Hematopoietic multipotent progenitor cell treated with erythropoietin and hydrocortisone succinate and interleukin-3 and kit ligand, for 6 days (in vitro differentiated cells): ENCODE results near the gene PPP2R3A.
"Not testable (repeated sequence)": the region's sequence is repeated elsewhere in the genome, so short reads cannot be mapped to it uniquely, and the experiment has no call there.

Source experiments
- DNase-seq: peaks from one replicate; pipeline ENCODE4 v3.0.0-alpha.2; 2015

PPP2R3A gene

DNA sequence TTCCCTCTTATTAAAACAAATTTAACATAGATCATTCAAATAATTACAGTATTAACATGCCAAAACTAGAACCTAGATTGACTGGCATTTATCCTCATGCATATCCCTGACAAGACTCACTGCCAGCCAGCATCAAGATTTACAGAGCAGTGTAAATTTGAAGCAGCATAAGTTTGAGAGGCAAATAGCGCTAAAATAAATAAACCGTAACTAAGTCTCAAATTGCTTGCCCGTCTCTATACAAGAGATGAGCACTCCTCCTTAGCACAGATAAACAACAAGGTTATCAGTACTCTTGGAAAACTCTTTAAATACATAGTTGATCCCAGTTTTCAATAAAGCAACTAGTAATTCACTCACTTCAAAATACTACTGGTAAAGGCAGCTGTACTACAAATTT is 201.0 kb downstream of the PPP2R3A start:
- DNase-seq: no peak

DNA sequence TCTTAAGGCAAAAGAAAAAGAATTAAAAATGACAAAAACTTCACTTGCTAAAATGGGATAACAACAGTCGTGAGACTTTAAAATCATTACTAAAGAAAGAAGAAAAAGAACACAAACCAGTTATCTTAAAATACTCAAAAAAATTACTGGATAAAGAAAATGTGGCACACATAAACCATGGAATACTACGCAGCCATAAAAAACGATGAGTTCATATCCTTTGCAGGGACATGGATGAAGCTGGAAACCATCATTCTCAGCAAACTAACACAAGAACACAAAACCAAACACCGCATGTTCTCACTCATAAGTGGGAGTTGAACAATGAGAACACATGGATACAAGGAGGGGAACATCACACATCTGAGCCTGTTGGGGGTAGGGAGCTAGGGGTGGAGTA is 202.7 kb downstream of the PPP2R3A start:
- DNase-seq: not testable (repeated sequence)

DNA sequence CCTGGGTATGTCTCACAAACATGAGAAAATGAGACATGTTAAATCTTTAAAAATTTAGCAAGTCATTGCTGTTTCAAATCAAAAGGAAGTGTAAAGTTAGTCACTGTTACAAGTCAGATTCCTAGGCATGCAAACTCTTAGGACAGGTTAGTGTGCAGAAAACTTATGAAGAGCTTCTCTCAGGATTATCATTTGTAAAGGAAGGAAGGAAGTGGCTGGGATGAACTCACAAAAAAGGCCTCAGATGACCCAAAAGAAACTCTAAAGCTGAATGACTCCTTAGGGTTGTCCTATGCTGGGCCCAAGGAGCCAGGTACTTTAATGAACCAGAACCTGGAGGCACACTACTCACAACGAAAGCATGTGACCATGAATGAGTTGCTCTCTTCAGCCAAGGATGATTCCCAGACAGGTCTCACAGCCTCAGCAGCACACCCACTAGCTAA is 205.6 kb downstream of the PPP2R3A start:
- no peak for DNase-seq

DNA sequence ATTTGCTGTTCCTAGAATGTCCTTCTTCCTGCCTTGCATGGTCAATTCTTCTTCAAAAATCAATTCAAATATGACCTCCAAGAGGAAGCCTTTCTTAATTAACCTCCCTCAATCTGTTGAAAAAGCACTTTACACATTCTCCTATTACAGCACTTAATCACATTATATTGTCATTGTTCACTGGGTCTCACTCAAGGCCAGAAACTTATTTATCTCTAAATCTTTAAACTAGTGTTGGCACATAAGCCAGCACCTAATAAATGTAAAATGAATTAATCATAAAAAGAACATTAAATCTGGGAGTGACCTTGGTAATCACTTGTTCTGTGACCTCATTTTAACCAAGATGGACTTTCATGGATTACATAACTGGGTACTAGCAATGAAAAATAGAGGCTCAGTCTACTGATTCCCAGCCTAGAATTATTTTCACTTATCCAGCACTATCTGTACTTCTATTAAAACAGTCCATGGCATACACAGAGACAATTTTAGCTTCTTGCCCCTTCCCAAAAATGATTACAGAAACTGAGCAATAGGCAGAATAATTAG is 208.5 kb downstream of the PPP2R3A start:
- no peak for DNase-seq

DNA sequence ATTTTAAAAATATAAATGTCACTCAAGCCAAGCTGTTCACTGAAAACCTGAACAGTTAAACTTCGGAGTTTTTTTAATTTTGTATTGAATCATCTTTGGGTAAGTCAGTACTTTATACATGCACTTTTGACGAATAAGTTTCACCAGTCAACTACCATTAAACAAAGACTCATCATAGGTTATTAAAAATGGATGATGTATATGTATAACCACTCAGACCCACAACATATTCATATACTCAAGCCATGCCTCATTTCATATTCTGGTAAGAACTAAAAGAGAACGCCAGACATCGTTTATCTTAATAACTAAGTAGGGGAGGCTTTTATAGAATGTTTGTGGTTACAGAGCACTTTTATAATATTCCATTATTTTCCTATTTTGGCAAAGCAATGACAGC is 212.3 kb downstream of the PPP2R3A start:
- DNase-seq: no peak

DNA sequence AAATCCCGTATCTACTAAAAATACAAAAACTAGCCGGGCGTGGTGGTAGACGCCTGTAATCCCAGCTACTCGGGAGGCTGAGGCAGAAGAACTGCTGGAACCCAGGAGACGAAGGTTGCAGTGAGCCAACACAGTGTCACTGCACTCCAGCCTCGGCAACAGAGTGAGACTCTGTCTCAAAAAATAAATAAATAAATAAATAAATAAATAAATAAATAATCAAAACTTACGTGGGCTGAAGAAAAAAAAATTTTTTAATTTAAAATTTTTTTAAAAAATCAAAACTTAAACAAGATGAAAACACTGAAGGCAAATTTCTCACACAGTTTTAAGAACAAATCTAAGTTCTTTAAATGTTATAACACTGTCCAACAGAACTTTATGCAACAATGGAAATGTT is 216.2 kb downstream of the PPP2R3A start:
- no peak for DNase-seq

DNA sequence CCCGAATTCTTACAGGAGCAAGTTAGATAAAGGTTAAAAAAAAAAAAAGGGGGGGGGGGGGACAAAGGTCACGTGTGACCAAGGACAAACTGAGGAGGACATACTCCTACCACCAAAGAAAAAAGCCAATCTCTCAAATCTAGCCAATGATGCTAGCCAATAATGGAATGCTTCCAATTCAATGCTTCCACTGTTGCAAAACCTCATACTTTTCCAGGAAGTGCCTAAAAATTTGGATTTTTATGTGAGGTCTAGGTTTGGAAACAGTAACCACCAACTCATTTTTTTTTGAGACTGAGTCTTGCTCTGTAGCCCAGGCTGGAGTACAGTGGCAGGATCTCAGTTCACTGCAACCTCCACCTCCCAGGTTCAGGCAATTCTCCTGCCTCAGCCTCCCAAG is 219.2 kb downstream of the PPP2R3A start:
- DNase-seq: no peak

DNA sequence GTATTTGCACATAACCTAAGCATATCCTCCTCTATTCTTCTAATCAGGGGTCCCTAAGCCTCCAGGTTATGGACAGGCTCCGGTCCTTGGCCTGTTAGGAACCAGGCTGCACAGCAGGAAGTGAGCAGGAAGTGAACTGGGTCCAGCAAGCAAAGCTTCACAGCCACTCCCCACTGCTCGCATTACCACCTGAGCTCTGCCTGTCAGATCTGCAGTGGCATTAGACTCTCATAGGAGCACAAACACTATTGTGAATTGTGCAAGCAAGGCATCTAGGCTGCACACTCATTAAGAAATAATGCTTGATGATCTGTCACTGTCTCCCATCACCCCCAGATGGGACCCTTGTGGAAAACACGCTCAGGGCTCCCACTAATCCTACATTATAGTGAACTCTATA is 220.8 kb downstream of the PPP2R3A start:
- no peak for DNase-seq

GRCh38 chr3:136186846-136187245 is 221.3 kb downstream of the PPP2R3A start:
- DNase-seq: no peak

- DNase-seq: no peak
Measured at GRCh38 chr3:136187868-136188267, 222.3 kb downstream of the PPP2R3A start.

- DNase-seq: no peak
Measured at GRCh38 chr3:136189043-136189442, 223.5 kb downstream of the PPP2R3A start.

DNA sequence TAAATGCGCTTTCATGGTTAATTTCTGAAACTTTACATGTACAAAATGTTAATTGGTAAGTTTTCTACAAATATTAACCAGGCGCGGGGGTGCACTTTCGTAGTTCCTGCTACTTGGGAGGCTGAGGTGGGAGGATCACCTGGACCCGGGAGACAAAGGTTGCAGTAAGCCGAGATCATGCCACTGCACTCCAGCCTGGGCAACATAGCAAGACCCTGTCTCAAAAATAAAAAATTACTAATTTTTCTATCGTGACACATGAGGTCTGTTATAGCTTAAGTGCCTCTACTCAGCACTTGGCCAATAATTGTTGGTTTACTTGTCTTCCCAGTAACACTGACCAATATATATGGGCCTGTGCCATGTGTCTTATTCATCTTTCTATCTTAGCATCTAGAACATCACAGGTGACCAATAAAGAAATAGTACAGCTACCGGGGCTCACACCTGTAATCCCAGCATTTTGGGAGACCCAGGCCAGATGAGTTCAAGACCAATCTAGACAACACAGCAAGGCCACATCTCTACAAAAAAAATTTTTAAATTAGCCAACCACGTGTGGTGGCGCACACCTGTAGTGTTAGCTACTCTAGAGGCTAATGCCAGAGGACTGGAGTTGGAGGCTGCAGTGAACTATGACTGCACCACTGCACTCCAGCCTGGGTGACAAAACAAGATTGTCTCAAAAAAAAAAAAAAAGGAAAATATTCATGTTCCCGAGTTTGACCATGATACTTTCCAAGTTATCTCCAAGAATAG is 224.5 kb downstream of the PPP2R3A start:
- no peak for DNase-seq

DNA sequence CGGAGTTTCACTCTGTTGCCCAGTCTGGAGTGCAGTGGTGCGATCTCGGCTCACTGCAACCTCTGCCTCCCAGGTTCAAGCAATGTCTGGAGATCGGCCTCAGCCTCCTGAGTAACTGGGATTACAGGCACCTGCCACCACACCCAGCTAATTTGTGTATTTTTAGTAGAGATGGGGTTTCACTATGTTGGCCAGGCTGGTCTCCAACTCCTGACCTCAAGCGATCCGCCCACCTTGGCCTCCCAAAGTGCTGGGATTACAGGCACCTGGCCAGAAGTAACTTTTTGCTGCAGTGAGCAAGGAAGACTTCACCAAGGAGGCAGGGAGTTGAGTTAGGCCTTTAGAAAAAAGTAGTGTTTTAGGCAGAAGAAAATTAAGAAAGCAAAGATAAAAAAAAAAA is 226.7 kb downstream of the PPP2R3A start:
- not testable (repeated sequence) for DNase-seq

- peak; percentile 42 for DNase-seq
Measured at GRCh38 chr3:136192831-136193230, 227.3 kb downstream of the PPP2R3A start.

GRCh38 chr3:136193278-136194054 is 227.9 kb downstream of the PPP2R3A start:
- DNase-seq: peak; percentile 55

DNA sequence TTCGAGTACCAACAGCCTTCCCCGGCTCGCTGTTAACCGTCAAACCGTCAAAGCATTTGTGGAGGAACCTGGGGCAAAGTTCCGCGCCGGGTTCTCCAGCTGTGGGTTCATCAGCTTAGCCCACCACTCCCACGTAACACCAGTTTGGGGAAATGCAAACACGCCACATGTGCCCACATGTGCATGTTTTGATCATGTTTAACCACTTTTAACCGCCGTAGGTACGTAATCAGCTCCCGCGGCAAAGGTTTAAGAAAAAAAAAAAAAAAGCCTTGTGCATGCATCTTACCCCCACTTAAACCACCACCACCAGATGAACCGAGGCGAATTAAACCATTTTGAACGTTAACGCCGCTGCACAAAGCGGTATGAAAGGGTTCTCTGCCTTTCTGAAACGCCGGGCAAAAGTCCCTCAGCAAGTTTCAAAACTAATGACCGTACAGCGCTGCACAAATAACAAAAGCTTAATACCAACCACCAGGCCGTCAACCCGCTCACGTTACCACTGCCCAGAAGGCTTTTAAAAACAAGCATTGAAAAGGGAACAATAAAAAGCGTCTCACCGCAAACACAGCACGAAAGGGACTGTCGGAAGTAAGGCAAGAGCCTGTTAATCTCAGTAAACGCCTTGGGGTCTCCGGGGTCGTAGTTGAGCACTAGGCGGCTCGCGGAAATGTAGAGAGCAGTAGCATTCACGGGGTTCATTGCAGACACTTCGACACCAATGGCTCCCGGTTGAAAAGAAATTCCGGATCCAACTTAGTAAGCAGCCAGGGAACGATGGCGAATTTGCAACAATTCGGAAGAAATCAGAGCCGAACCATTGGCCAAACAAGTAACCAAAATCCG is 229.1 kb downstream of the PPP2R3A start:
- DNase-seq: peak; percentile 69

GRCh38 chr3:136195258-136196063 is 229.9 kb downstream of the PPP2R3A start:
- DNase-seq: peak; percentile 84

DNA sequence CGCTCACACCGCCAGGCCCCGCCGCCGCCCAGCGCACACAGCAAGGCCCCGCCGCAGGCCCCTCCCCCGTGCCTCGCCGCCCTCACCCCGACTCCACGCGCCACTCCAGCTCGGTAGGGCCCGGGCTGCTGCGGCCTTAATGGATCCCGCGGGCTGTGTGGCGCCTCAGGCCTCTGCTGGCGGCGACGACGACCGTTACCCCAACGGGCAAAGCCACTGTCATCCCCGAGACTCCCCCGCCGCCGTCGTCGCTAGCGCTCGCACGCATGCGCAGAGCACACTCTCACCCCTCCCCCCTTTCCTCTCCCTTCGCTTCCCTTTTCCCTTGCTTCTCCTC is 230.5 kb downstream of the PPP2R3A start, which contains the start of gene MSL2:
MSL2 (minus strand) TSS at position 272 of the 337 bp plus-strand sequence. CDS start 1,222 bp downstream, outside the sequence.
- DNase-seq: no peak

DNA sequence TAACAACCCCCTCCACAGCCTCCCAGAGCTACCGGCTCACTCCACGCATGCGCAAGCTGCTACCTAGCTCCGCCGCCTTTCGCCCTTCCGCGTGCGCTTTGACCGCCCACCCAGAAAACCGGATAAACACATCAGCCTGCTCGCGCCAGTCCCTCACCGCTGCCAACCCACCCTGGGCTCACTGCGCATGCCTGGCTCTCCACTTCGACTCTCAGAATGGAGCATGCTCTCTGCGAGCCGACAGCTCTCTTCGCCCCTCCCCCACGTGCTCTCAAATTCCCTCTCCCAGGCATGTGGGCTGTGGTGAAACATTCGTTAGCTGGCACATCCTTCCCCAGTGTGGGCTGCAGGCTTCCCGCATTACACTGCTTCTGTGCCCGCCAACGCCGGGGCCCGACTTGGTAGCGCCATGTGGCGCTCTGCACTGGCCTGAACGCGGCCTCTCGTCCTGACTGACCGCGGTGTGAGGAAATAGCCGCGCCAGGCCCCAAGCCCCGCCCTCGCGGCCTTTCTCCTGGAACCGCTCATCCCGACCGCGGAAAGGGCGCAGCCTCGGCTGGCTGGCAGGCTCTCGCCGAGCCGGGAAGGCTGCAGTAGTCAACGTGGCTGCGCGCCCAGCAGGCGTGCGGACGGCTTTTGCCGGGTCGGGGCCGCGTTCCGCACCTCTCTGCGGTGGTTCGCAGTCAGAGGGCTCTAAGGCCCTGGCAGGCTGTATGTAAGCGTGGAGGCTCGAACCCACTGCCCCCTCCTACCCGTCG is 231.1 kb downstream of the PPP2R3A start:
- peak; percentile 100 for DNase-seq

DNA sequence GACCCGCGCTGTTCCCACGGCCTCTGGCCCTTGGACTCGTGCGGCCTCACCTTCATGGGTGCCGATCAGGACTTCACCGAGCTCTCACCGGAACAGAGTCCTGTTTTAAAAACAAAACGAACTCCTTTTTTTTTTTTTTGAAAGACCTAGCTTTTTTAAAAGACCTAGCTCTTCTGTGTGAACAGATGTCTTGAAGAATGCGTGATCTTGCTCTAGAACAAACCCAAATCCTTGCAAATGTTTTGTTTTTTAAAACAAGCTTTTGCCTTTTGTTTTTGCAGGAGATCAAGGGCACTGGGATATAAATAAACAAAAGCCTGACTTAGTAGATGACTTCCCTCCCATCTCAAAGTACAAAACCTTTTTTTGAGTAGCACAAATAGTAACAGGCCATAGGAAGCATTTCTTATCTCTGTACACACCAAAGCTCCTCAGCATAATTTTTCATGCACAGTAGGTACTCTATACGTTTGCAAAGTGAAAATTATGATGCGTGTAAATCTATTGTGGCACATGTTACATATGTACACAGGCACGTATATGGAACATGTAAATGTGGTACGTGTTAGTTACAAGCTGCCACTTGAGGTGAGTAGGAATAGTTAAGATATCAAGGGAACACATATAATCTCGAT is 231.7 kb downstream of the PPP2R3A start:
- DNase-seq: peak; percentile 64
